ENCODE data around the gene BCL7A. TPM values are rescaled to one million over a fixed set of nuclear protein-coding genes. Genes with fewer than 3 reads are reported as not detected.
"Not testable (repeated sequence)": the region's sequence is repeated elsewhere in the genome, so short reads cannot be mapped to it uniquely, and the experiment has no call there.

The BCL7A gene
- total RNA-seq, 1 donor from 2014 or later, result 34.6 TPM

DNA sequence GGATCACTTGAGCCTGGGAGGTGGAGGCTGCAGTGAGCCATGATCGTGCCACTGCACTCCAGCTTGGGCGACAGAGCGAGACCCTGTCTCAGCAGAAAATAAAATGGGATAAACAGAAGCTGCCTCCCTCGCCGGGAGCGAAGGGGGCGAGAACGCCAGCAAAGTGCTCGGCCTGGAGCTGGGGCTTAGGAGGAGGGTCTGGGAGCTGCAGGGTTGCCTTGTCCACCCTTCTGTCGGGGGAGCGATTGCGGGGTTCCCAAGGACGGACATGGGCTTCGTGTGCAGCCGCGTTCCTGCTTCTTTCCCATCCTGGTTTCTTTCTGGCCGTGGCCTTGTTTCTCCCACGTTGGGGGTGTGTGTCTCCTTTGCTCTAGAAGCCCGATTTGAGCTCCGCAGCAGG lies 29.0 kb downstream of the BCL7A start:
- no peak for DNase-seq (ENCODE audit: low spot score in 2 of 2, unreplicated experiment in 2 of 2)
- Mint-ChIP-seq H3K9me3 (no peaks in the 10 kb centered on the region), H3K27me3 (ENCODE audit: low read depth) (no peaks in the 10 kb centered on the region), H3K36me3 (peaks cover 7% of the 10 kb centered on the region), H3K4me3 (no peak overlapping the region), H3K4me1 (peaks cover 4% of the 10 kb centered on the region), H3K27ac (no peak overlapping the region)
- TF ChIP-seq, protein P1, sequence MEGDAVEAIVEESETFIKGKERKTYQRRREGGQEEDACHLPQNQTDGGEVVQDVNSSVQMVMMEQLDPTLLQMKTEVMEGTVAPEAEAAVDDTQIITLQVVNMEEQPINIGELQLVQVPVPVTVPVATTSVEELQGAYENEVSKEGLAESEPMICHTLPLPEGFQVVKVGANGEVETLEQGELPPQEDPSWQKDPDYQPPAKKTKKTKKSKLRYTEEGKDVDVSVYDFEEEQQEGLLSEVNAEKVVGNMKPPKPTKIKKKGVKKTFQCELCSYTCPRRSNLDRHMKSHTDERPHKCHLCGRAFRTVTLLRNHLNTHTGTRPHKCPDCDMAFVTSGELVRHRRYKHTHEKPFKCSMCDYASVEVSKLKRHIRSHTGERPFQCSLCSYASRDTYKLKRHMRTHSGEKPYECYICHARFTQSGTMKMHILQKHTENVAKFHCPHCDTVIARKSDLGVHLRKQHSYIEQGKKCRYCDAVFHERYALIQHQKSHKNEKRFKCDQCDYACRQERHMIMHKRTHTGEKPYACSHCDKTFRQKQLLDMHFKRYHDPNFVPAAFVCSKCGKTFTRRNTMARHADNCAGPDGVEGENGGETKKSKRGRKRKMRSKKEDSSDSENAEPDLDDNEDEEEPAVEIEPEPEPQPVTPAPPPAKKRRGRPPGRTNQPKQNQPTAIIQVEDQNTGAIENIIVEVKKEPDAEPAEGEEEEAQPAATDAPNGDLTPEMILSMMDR (IDR thresholded peaks at IDR 0.05; ENCODE audit: unreplicated experiment), result no peak

DNA sequence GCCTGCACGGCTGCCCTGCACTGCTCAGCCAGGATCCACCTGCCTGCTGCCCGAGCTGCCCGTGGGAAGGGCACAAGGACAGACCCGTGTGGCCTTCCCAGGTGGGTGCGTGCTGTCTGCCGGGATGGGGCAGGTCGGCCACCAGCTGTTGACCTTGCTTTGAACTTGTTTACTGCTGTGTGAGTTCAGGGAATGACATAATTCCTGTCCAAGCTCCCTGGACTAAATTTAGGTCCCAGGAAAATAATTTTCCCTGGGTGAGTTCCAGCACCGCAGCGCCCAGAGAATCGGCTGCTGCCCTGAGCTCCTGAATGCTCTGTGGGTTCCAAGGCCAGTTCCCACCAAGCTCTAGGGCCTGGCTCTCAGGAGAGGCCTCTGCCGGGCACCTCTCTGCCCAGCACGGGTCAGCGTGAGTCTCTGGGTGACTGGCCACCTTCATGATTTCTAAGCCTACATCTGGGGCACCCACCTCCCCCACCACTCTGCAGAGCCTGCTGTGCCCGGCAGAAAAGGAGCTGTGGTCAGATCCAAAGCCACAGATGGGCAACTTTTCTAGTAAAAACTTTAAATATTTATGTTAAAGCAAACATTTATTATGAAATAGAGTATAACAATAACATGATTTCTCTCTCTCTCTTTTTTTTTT lies 29.7 kb downstream of the BCL7A start:
- no peak for DNase-seq (ENCODE audit: low spot score in 2 of 2, unreplicated experiment in 2 of 2)
- Mint-ChIP-seq H3K4me3 (no peak overlapping the region), H3K36me3 (peaks cover 2% of the 10 kb centered on the region), H3K27ac (no peak overlapping the region), H3K27me3 (ENCODE audit: low read depth) (no peaks in the 10 kb centered on the region), H3K9me3 (no peaks in the 10 kb centered on the region), H3K4me1 (peaks cover 4% of the 10 kb centered on the region)
- TF ChIP-seq, protein P1 (IDR thresholded peaks at IDR 0.05; ENCODE audit: unreplicated experiment), result no peak

DNA sequence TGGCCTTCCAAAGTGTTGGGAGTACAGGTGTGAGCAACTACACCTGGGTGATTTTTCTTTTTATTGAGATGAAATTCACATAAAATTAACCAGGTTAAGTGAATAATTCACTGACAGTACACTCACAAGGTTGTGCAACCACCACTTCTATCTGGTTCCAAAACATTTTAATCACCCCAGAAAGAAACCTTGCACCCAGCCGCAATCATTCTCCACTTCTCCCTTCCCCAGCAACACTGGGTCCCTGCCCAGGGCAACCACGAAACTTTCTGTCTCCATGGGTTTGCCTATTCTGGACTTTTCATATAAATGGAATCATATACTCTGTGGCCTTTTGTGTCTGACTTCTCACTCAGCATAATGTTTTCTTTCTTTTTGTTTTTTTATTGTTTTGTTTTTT lies 30.6 kb downstream of the BCL7A start:
- Mint-ChIP-seq H3K36me3 (peaks cover 7% of the 10 kb centered on the region), H3K4me1 (peaks cover 4% of the 10 kb centered on the region), H3K27me3 (ENCODE audit: low read depth) (no peaks in the 10 kb centered on the region), H3K9me3 (no peaks in the 10 kb centered on the region), H3K27ac (no peak overlapping the region), H3K4me3 (no peak overlapping the region)
- TF ChIP-seq, protein P1 (IDR thresholded peaks at IDR 0.05; ENCODE audit: unreplicated experiment), result no peak
- no peak for DNase-seq (ENCODE audit: low spot score in 2 of 2, unreplicated experiment in 2 of 2)

DNA sequence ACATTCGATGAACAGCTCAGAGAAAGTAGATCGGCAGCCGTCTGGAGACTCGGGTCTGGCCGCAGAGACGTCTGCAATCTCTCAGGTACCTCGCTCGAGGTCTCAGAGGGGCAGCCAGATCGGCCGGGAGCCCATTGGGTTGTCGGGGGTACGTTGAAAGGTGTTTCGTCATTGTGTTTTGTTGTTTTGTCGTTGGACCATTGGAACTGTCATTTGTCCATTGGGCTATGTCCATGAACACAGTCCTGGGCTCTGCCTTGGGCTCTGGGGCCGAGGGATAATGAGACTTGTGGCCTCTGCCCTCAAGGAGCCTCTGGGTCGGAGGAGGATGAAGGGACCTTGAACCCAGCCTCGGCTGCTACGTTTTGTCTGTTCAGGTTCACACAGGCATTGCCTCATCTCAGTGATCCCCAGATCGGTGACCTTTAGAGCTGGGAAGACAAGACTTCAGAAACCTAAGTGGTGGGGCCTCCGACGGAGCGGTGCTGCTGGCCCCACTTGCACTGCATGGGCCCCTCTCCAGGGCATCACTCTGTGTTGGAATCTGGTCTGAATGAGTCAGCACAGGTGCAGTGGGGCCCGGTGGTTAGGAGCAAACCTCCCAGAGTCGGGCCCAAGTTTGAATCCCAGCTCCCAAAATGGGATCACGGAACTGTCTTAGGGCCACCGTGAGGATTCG lies 33.3 kb downstream of the BCL7A start:
- no peak overlapping the region for H3K27ac Mint-ChIP-seq
- TF ChIP-seq, protein P1 (IDR thresholded peaks at IDR 0.05; ENCODE audit: unreplicated experiment), result no peak
- peaks cover 4% of the 10 kb centered on the region for H3K4me1 Mint-ChIP-seq
- peaks cover 17% of the 10 kb centered on the region for H3K36me3 Mint-ChIP-seq
- no peak overlapping the region for H3K4me3 Mint-ChIP-seq
- H3K9me3 Mint-ChIP-seq, result no peaks in the 10 kb centered on the region
- H3K27me3 Mint-ChIP-seq (ENCODE audit: low read depth), result no peaks in the 10 kb centered on the region
- DNase-seq (ENCODE audit: low spot score in 2 of 2, unreplicated experiment in 2 of 2), result no peak

DNA sequence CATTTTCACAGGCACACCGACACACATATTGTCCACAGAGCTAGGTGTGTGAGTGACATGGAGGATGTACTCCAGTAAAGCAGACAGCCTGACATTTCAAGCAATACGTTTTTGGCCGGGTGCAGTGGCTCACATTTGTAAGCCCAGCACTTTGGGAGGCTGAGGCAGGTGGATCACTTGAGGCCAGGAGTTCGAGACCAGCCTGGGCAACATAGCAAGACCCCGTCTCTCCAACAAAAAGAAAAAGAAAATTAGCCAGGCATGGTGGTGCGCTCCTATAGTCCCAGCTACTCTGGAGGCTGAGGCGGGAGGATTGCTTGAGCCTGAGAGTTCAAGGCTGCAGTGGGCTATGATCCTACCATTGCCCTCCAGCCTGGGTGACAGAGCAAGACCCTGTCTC lies 34.7 kb downstream of the BCL7A start:
- H3K27me3 Mint-ChIP-seq (ENCODE audit: low read depth); H3K4me3 Mint-ChIP-seq; H3K27ac Mint-ChIP-seq; H3K4me1 Mint-ChIP-seq; DNase-seq (ENCODE audit: low spot score in 2 of 2, unreplicated experiment in 2 of 2); H3K9me3 Mint-ChIP-seq: not testable (repeated sequence)
- peaks cover 17% of the 10 kb centered on the region for H3K36me3 Mint-ChIP-seq

DNA sequence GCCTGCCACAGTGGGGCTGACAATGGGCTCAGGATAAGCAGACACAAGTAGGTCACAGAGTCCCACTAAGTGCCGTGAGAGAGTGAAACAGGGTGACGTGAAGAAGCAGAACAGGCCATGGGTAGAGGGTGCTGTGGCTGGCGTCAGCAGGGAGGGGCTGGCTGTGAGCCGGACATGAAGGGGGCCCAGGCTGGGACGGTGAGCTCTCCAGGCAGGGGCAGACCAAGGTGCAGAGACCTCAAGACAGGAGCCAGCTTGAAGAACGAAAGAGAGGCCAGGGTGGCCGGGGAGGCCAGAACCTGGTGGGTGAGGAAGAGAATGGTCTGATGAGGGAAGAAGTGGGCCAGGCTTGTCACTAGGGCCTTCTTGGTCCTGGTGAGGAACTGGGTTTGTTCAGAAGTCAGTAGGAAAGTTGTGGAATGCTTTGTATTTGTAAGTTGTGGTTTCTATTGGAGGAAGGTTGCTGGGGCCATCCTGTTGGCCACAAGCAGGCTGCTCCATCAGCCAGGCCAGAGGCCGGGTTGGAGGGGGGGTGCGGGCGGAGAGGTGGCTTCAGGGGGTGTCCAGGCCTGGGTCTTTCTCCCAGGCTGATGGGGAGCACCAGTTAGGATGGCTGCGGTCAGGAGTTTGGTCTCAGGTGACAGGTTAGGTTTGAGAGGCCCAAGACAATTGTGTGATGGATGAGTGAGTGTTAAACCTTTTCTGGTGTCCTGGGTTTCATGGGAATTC lies 35.5 kb downstream of the BCL7A start:
- Mint-ChIP-seq H3K27ac (no peak overlapping the region), H3K27me3 (ENCODE audit: low read depth) (no peaks in the 10 kb centered on the region), H3K9me3 (no peaks in the 10 kb centered on the region), H3K4me1 (peaks cover 7% of the 10 kb centered on the region), H3K4me3 (no peak overlapping the region), H3K36me3 (peaks cover 17% of the 10 kb centered on the region)
- no peak for DNase-seq (ENCODE audit: low spot score in 2 of 2, unreplicated experiment in 2 of 2)
- TF ChIP-seq, protein P1 (IDR thresholded peaks at IDR 0.05; ENCODE audit: unreplicated experiment), result no peak

Data from mesothelial cell of epicardium (in vitro differentiated cells).